Astrocyte of the spinal cord (primary cell): ENCODE measurements around the gene SEMA3G.

Source experiments
- DNase-seq: peaks from one replicate; pipeline ENCODE4 v3.0.0; 2011; ENCODE audit warnings: low read depth, low spot score
- H3K4me3 ChIP-seq: 2 replicates; pipeline ENCODE4 v1.5.1; 2011; ENCODE audit warnings: low read depth, mild to moderate bottlenecking, low read length, moderate library complexity
- in situ Hi-C: cut with HindIII; loops from 2 replicates; pipeline ENCODE4 v1.10.0; 2017; ENCODE audit warnings: low sequenced_read_pairs
- TF ChIP-seq, protein P1 (sequence below): IDR thresholded peaks from 2 replicates; pipeline ENCODE4 v1.5.1; 2012; ENCODE audit warnings: low read depth, mild to moderate bottlenecking, low read length, inconsistent platforms

Gene SEMA3G

GRCh38 chr3:52438579-52439425 is 6.1 kb downstream of the SEMA3G start:
- no peak for DNase-seq
- TF ChIP-seq, protein P1, sequence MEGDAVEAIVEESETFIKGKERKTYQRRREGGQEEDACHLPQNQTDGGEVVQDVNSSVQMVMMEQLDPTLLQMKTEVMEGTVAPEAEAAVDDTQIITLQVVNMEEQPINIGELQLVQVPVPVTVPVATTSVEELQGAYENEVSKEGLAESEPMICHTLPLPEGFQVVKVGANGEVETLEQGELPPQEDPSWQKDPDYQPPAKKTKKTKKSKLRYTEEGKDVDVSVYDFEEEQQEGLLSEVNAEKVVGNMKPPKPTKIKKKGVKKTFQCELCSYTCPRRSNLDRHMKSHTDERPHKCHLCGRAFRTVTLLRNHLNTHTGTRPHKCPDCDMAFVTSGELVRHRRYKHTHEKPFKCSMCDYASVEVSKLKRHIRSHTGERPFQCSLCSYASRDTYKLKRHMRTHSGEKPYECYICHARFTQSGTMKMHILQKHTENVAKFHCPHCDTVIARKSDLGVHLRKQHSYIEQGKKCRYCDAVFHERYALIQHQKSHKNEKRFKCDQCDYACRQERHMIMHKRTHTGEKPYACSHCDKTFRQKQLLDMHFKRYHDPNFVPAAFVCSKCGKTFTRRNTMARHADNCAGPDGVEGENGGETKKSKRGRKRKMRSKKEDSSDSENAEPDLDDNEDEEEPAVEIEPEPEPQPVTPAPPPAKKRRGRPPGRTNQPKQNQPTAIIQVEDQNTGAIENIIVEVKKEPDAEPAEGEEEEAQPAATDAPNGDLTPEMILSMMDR = no peak
- in situ Hi-C loops = no loop called here
- no peak overlapping the region for H3K4me3 ChIP-seq

DNA sequence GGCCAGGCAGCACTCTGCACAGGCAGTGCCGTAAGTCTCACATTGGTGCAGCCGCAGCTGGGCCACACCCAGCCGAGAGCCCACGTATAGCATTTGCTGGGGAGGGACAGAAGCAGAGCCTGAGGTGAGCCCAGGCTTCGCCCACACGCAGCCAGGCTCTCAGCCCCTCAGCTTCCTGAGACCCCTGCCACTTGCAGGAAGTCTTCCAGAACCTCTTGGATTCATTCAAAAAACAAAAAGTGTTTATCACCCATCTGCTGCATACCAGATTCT is 6.9 kb downstream of the SEMA3G start:
- in situ Hi-C loops = no loop called here
- no peak overlapping the region for H3K4me3 ChIP-seq
- TF ChIP-seq, protein P1 = no peak
- DNase-seq = no peak

DNA sequence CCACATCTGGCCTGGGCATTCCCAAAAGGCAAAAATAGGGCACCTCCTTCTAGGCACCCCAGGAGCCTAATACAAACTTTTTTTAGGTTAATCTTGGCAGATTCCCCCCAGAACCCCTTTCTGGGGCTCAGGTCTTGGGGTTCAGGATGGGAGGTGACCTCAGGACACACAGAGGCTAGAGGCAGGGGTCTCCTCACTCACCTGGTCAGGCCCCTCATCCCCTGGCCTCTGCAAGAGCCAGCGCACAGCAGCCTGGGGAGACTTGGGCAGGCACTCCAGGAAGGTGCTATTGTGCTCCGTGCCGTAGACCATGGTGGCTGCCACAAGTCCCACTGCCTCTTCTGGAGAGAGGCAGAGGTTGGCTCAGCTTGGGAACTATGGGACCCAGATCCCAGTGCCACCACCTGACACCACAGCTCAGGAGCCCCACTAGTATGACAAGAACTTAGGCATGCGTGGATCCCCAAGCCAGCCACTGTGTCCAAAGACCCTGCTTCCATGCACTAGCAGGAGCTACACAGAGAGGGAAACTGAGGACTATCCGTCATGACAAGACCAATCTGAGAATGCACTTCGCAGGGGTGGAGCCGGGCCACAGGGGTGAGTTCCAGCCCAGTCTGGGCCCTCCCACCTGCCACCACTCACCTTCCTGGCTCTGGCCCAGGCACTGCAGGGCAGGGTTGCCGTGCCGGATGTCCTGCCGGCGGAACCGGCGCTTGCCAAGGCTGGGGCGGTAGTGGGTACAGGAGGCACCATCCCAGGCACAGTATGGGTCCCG is 7.4 kb downstream of the SEMA3G start:
- TF ChIP-seq, protein P1 = no peak
- no peak for DNase-seq
- no peak overlapping the region for H3K4me3 ChIP-seq
- in situ Hi-C loops = no loop called here

- DNase-seq = no peak
- no peak overlapping the region for H3K4me3 ChIP-seq
- in situ Hi-C loops = no loop called here
- TF ChIP-seq, protein P1 = no peak
Measured at GRCh38 chr3:52436500-52437149, 8.3 kb downstream of the SEMA3G start.

DNA sequence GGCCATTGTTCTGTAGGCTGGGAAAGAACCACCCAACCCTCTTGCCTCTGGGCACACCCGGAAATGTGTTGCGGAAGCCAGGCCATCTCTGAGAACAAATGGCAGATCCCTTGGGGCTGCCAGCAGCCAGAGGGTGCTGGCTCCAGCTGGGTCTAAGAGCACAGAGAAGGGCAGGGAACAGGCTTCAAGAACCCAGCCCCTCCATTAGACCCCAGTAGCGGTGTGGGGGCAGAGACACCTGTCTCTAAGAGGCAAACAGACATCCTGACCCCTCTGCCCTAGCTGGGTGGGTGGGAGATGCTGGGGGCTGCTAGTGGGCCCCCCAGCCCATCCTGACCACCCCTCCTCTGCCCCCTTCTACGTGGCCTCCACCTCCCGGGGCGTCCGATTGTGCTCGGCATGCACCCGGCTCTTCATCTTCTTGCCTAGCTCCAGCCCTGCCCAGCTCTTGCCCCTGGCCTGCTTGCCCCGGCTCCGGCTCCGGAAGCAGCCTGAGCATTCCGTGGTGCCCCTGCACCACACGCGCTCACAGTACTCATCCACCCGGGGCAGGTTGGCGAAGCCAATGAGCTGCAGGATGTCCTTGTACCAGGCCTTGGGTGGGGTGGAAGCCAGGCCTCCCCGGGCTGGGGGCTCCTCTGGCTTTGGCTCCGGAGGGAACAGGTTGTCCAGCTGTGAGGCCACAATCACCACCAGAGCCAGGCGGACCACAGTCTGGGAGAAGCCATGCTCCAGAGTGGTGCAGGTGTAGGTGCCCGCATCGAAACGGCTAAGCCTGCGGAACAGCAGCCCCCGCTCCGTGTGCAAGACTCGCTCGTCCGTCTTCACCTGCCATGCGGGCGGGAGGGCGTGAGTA is 9.4 kb downstream of the SEMA3G start:
- DNase-seq = no peak
- no peak overlapping the region for H3K4me3 ChIP-seq
- in situ Hi-C loops = no loop called here
- TF ChIP-seq, protein P1 = no peak
